GM18505 (cell line): Measurements from ENCODE around the gene MBP.
A peak's percentile ranks its signal among the peaks of the same experiment; 100 is the strongest.

Source experiments
- ATAC-seq: cut with Tn5 transposase; IDR thresholded peaks from one replicate; pipeline ENCODE4 v1.9.1; 2021; ENCODE audit not compliant: unreplicated experiment
- POLR2A ChIP-seq: IDR thresholded peaks from 4 replicates; pipeline ENCODE4 v1.6.1; 2011; ENCODE audit warnings: borderline replicate concordance; ENCODE audit not compliant: insufficient read depth, insufficient read length; ENCODE audit errors: extremely low read depth

The MBP gene

GRCh38 chr18:77099485-77100370 is 32.9 kb downstream of the MBP start:
- ATAC-seq: no peak
- TF ChIP-seq POLR2A: peak; percentile 24

- no peak for ATAC-seq
- no peak for TF ChIP-seq POLR2A
These were observed 33.9 kb downstream of the MBP start for GRCh38 chr18:77098538-77099174.

GRCh38 chr18:77098029-77098428 is 34.6 kb downstream of the MBP start:
- TF ChIP-seq POLR2A: peak; percentile 20
- no peak for ATAC-seq

GRCh38 chr18:77096936-77097886 is 35.4 kb downstream of the MBP start:
- no peak for ATAC-seq
- TF ChIP-seq POLR2A: no peak

GRCh38 chr18:77095391-77096371 is 36.9 kb downstream of the MBP start:
- TF ChIP-seq POLR2A: no peak
- ATAC-seq: no peak

GRCh38 chr18:77093586-77093985 is 39.0 kb downstream of the MBP start:
- TF ChIP-seq POLR2A: no peak
- ATAC-seq: no peak

GRCh38 chr18:77093067-77093430 is 39.5 kb downstream of the MBP start:
- no peak for TF ChIP-seq POLR2A

GRCh38 chr18:77092104-77093066 is 40.2 kb downstream of the MBP start:
- ATAC-seq: no peak
- no peak for TF ChIP-seq POLR2A

More at GRCh38 chr18:77093067-77093430, 39.5 kb downstream of the MBP start:
- no peak for ATAC-seq

GRCh38 chr18:77091366-77091765 is 41.2 kb downstream of the MBP start:
- no peak for ATAC-seq
- TF ChIP-seq POLR2A: no peak

- TF ChIP-seq POLR2A: no peak
- no peak for ATAC-seq
These were observed 41.9 kb downstream of the MBP start for GRCh38 chr18:77090546-77091174.
